MM.1S (cell line): ENCODE results near the gene CD7.

Experiments
- DNase-seq: peaks from one replicate; pipeline ENCODE4 v3.0.0-alpha.2; 2015
- H2AFZ ChIP-seq: fragments of 300-600 bp; sonication (generic); 2 replicates; pipeline ENCODE4 v1.6.0; 2016; ENCODE audit warnings: antibody characterized with exemption, low read length
- H3F3A ChIP-seq: fragments of 300-600 bp; sonication (generic); 2 replicates; pipeline ENCODE4 v1.6.1; 2016; ENCODE audit warnings: mild to moderate bottlenecking, antibody characterized with exemption, low read length, moderate library complexity, mixed read lengths; ENCODE audit not compliant: insufficient read depth
- H3K27ac ChIP-seq: fragments of 300-600 bp; sonication (generic); 2 replicates; pipeline ENCODE4 v1.5.1; 2016; ENCODE audit warnings: mild to moderate bottlenecking, low read length
- H3K27me3 ChIP-seq: fragments of 300-600 bp; sonication (generic); replicated peaks from 2 replicates; pipeline ENCODE4 v1.6.0; 2016; ENCODE audit warnings: low read length; ENCODE audit not compliant: insufficient read depth
- H3K36me3 ChIP-seq: fragments of 300-600 bp; sonication (generic); replicated peaks from 2 replicates; pipeline ENCODE4 v1.6.1; 2016; ENCODE audit warnings: mild to moderate bottlenecking, low read length, mixed read lengths; ENCODE audit not compliant: insufficient read depth
- H3K4me1 ChIP-seq: fragments of 300-600 bp; sonication (generic); 2 replicates; pipeline ENCODE4 v1.6.1; 2016; ENCODE audit warnings: low read length, mixed read lengths
- H3K4me2 ChIP-seq: fragments of 300-600 bp; sonication (generic); 2 replicates; pipeline ENCODE4 v1.6.0; 2016; ENCODE audit warnings: low read depth, low read length
- H3K4me3 ChIP-seq: fragments of 300-600 bp; sonication (generic); 2 replicates; pipeline ENCODE4 v1.5.1; 2016; ENCODE audit warnings: low read length, mixed read lengths
- H3K79me2 ChIP-seq: fragments of 300-600 bp; sonication (generic); 2 replicates; pipeline ENCODE4 v1.6.1; 2016; ENCODE audit warnings: mixed run types, low read length, mixed read lengths
- H3K9ac ChIP-seq: fragments of 300-600 bp; sonication (generic); 2 replicates; pipeline ENCODE4 v1.6.1; 2016; ENCODE audit warnings: low read length, mixed read lengths
- H3K9me2 ChIP-seq: fragments of 300-600 bp; sonication (generic); replicated peaks from 2 replicates; pipeline ENCODE4 v1.6.1; 2016; ENCODE audit warnings: mild to moderate bottlenecking, low read length, mixed read lengths; ENCODE audit not compliant: insufficient read depth
- H3K9me3 ChIP-seq: fragments of 300-600 bp; sonication (generic); replicated peaks from 2 replicates; pipeline ENCODE4 v1.6.1; 2016; ENCODE audit warnings: mild to moderate bottlenecking, low read length, mixed read lengths; ENCODE audit not compliant: insufficient read depth
- H4K20me1 ChIP-seq: fragments of 300-600 bp; sonication (generic); 2 replicates; pipeline ENCODE4 v1.6.1; 2016; ENCODE audit warnings: mild to moderate bottlenecking, low read length, moderate library complexity, mixed read lengths; ENCODE audit not compliant: insufficient read depth
- EZH2 ChIP-seq: fragments of 300-600 bp; sonication (generic); optimal IDR thresholded peaks from 2 replicates; pipeline ENCODE3; 2017; ENCODE audit warnings: low read depth, mild to moderate bottlenecking, antibody characterized with exemption, low read length, mixed read lengths
- EZH2phosphoT487 ChIP-seq: fragments of 300-600 bp; sonication (generic); IDR thresholded peaks from 2 replicates; pipeline ENCODE4 v1.6.1; 2018; ENCODE audit warnings: antibody characterized with exemption, low read length
- TF ChIP-seq, protein P1 (sequence below): fragments of 300-600 bp; sonication (generic); IDR thresholded peaks from 2 replicates; pipeline ENCODE4 v1.5.1; 2016; ENCODE audit warnings: antibody characterized with exemption, low read length, mixed read lengths

CD7 gene

DNA sequence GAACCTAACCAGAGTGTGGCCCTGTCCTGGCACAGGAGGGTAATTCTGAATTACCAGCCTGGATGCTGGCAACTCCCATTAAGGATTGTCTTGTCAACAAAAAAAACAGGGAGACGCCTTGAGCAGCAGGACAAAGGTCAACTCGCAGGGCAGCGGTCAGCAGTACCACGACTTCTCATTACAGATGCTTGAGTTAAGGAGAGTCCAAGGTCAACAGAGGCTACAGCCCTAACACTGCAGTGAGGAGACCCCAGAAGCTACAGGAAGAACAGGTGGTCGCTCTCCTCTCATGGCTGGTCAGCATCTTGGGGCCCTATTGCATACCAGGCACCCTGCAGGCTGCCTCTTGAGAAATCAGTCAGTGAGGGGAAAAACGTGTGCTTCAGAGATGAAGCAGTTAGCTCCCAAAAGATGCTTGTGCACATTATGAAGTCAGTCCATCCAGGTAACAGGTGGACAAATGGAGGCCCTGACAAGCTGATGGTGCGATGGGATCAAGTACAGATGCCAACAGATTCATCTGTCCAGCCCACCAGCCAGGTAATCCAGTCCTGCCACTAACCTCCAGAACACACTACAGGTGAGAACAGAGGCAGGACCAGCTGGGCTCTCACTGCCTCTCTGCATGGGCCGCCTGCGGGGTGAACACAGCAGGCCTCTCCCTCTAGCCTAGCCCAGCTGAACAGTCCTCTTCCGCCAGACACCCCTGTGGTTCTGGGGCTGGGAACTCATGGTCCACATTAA lies 48.1 kb downstream of the CD7 start:
- H3K27ac ChIP-seq = no peak overlapping the region
- peaks cover 8% of the 10 kb centered on the region for H3K36me3 ChIP-seq
- H3K4me1 ChIP-seq = peaks cover 13% of the 10 kb centered on the region
- no peak overlapping the region for H3K9ac ChIP-seq
- peaks cover 36% of the 10 kb centered on the region for H4K20me1 ChIP-seq
- H3K79me2 ChIP-seq = peaks cover 89% of the 10 kb centered on the region
- H2AFZ ChIP-seq = no peak overlapping the region
- H3K4me3 ChIP-seq = no peak overlapping the region
- TF ChIP-seq, protein P1, sequence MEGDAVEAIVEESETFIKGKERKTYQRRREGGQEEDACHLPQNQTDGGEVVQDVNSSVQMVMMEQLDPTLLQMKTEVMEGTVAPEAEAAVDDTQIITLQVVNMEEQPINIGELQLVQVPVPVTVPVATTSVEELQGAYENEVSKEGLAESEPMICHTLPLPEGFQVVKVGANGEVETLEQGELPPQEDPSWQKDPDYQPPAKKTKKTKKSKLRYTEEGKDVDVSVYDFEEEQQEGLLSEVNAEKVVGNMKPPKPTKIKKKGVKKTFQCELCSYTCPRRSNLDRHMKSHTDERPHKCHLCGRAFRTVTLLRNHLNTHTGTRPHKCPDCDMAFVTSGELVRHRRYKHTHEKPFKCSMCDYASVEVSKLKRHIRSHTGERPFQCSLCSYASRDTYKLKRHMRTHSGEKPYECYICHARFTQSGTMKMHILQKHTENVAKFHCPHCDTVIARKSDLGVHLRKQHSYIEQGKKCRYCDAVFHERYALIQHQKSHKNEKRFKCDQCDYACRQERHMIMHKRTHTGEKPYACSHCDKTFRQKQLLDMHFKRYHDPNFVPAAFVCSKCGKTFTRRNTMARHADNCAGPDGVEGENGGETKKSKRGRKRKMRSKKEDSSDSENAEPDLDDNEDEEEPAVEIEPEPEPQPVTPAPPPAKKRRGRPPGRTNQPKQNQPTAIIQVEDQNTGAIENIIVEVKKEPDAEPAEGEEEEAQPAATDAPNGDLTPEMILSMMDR = no peak
- TF ChIP-seq EZH2 = no peak
- no peak for TF ChIP-seq EZH2phosphoT487
- H3K4me2 ChIP-seq = no peak overlapping the region
- H3K27me3 ChIP-seq = no peaks in the 10 kb centered on the region
- H3K9me2 ChIP-seq = no peaks in the 10 kb centered on the region
- H3K9me3 ChIP-seq = no peaks in the 10 kb centered on the region
- no peak for DNase-seq
- no peaks in the 10 kb centered on the region for H3F3A ChIP-seq

DNA sequence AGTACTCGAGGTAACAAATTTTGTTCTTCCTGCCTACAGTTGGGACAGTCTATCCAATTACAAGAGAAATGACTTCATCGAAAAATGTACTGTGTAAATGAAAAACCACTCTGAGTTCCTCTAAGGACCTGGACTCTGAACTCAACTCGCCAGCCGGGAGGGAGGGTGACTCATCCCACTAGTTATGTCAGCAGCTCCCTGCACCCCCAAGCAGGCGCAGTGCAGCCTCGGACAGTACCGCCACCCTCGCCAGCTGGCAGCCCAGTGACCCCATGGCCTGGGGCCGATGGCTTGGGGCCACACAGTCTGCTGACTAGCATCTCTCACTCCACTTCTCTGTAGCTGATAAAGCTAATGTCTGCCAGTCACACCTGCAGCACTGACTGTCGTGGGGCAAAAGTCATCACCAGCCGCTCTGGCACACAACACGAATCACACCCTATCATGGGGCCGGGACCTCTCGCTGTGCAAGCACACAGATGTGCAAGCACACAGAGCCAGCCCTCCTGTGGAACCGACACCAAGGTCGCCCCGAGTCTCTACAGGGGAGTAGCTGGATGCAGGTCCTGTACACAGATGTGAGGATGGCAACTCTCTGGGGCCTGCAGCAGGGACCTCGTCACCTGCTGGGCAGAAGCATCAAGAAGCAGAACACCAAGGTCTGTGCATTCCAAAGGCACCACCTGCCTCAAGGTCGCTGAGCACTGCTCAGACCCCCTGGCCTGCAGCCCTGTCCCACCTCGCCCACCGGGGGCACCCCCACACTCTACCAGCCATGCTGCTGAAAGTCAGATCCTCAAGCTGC lies 49.6 kb downstream of the CD7 start:
- Histone ChIP-seq H3K27ac (no peak overlapping the region), H3K9me3 (no peaks in the 10 kb centered on the region), H3K4me2 (no peak overlapping the region), H4K20me1 (peaks cover 36% of the 10 kb centered on the region), H3K27me3 (no peaks in the 10 kb centered on the region), H3K4me3 (no peak overlapping the region), H3K36me3 (peaks cover 17% of the 10 kb centered on the region), H3K4me1 (peaks cover 7% of the 10 kb centered on the region), H3K9me2 (no peaks in the 10 kb centered on the region), H2AFZ (no peak overlapping the region), H3K9ac (no peak overlapping the region), H3K79me2 (peaks cover 96% of the 10 kb centered on the region), H3F3A (no peaks in the 10 kb centered on the region)
- TF ChIP-seq EZH2phosphoT487 (no peak), EZH2 (no peak)
- TF ChIP-seq, protein P1 = no peak
- DNase-seq = no peak

DNA sequence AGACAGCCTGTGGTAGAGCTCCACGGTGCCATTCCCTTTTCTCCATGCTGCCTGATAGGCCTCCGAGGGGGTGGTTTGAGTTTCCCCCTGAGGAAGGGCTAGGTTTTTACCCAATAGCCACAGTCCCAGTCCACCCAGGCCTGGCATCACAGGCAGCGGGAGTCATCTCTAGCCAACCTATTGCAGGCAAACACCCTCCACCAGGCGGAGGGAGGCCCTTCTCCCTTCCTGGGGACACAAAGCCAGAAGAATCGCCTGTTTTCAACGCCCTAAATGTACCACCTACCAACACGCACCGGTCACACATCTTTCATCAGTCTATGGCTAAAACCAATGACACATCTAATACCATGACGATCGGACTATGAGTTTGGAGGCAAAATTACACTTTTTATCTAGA lies 51.3 kb downstream of the CD7 start:
- peaks cover 31% of the 10 kb centered on the region for H4K20me1 ChIP-seq
- TF ChIP-seq EZH2 = no peak
- TF ChIP-seq, protein P1 = no peak
- no peaks in the 10 kb centered on the region for H3K27me3 ChIP-seq
- no peak overlapping the region for H3K9ac ChIP-seq
- H3K4me3 ChIP-seq = no peak overlapping the region
- H3K9me2 ChIP-seq = no peaks in the 10 kb centered on the region
- no peaks in the 10 kb centered on the region for H3F3A ChIP-seq
- H3K4me2 ChIP-seq = no peak overlapping the region
- H3K79me2 ChIP-seq = peaks cover 96% of the 10 kb centered on the region
- H3K4me1 ChIP-seq = no peaks in the 10 kb centered on the region
- no peaks in the 10 kb centered on the region for H3K9me3 ChIP-seq
- H3K36me3 ChIP-seq = peaks cover 14% of the 10 kb centered on the region; the same call in 1 of the 2 replicates
- H3K27ac ChIP-seq = no peak overlapping the region
- no peak overlapping the region for H2AFZ ChIP-seq
- no peak for DNase-seq
